Epithelial cell of umbilical artery (primary cell): ENCODE results near the gene COL5A1. TPM values are rescaled to one million over a fixed set of nuclear protein-coding genes. Genes with fewer than 3 reads are reported as not detected.

Experiments
- total RNA-seq: library from RNA; depleted of rRNA; stranded (reverse); fragments of >200 nt; gene quantifications from 2 replicates; pipeline ENCODE4 v1.2.3, GENCODE V29; 2014

The COL5A1 gene
- total RNA-seq = 57.4 and 88.4 TPM in 2 replicates

GRCh38 chr9:134641173-134641989, at the start of gene COL5A1:
TSS of gene COL5A1 (plus strand) at chr9:134641803. CDS start at chr9:134642188, 385 bp downstream.

GRCh38 chr9:134880484-134881312, 239.1 kb downstream of the COL5A1 start, which contains the start of gene FCN2:
TSS of gene FCN2 (plus strand) at chr9:134880810. CDS start at chr9:134880822, 12 bp downstream.

Other genes starting within 250 kb of the COL5A1 start
- gene FCN2, start 239.0 kb downstream of the COL5A1 start, total RNA-seq = not detected in 2 replicates